Right atrium auricular region (tissue), 2 donors: ENCODE results near the gene SATB2. TPM values are rescaled to one million over a fixed set of nuclear protein-coding genes. Genes with fewer than 3 reads are reported as not detected.

Source experiments
- DNase-seq: peaks from one replicate; pipeline ENCODE4 v3.0.0-alpha.2; 2019; ENCODE audit warnings: low spot score
- H3K27ac ChIP-seq, 2 donors: fragments of 200-600 bp; sonication (generic); 1 replicate in 1 of 2; 2 replicates in 1 of 2; pipeline ENCODE4 v1.5.1; 2016 to 2019
- H3K27me3 ChIP-seq, 2 donors: fragments of 200-600 bp; sonication (generic); one replicate each; pipeline versions ENCODE4 v1.5.1 to v1.6.0; 2017 to 2019
- H3K36me3 ChIP-seq: fragments of 200-600 bp; sonication (generic); one replicate; pipeline ENCODE4 v1.5.1; 2016
- H3K4me1 ChIP-seq, 2 donors: fragments of 200-600 bp; sonication (generic); one replicate each; pipeline versions ENCODE4 v1.5.1 to v1.6.0; 2017 to 2019
- H3K4me3 ChIP-seq, 2 donors: fragments of 200-600 bp; sonication (generic); 1 replicate in 1 of 2; 2 replicates in 1 of 2; pipeline ENCODE4 v1.5.1; 2017 to 2019; ENCODE audit warnings: mild to moderate bottlenecking in 1 of 2, moderate library complexity in 1 of 2
- H3K9me3 ChIP-seq, 2 donors: fragments of 200-600 bp; sonication (generic); one replicate each; pipeline ENCODE4 v1.5.1; 2019
- total RNA-seq, 2 donors: library from RNA; depleted of rRNA; stranded (reverse); fragments of >200 nt; gene quantifications; one replicate each; pipeline ENCODE4 v1.1.0, GENCODE V29; 2016
- TF ChIP-seq, protein P1 (sequence below), 2 donors: fragments of 200-600 bp; sonication (generic); IDR thresholded peaks; one replicate each; pipeline ENCODE4 v1.5.1; 2019; ENCODE audit warnings: antibody characterized with exemption in 2 of 2

SATB2 gene
- total RNA-seq, 2 donors from 2014 or later = 1.0 to 1.2 TPM

DNA sequence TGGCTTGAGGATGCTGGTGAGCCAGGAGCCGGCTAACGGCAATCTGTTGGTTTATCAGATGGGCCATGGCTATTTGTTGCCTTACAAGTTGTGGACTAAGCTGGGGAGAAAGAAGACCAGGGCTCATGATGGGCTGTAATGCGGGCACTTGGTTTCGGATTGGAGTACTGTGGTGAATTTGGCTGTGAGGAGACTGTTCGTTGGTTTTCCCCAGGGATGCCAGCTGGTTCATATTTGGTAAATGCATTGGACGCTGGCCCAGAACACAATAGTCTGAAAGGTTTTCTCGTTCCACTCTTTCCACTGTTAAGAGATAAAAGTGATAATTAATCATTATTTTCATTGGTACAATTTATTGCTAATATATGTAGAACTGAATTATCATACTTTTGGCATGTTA, 108.9 kb downstream of the SATB2 start:
- DNase-seq = no peak
- Histone ChIP-seq H3K27ac (no peak overlapping the region), H3K4me3 (no peak overlapping the region), H3K36me3 (no peaks in the 10 kb centered on the region), H3K4me1 (no peaks in the 10 kb centered on the region), H3K9me3 (no peaks in the 10 kb centered on the region), H3K27me3 (no peaks in the 10 kb centered on the region)
- TF ChIP-seq, protein P1, sequence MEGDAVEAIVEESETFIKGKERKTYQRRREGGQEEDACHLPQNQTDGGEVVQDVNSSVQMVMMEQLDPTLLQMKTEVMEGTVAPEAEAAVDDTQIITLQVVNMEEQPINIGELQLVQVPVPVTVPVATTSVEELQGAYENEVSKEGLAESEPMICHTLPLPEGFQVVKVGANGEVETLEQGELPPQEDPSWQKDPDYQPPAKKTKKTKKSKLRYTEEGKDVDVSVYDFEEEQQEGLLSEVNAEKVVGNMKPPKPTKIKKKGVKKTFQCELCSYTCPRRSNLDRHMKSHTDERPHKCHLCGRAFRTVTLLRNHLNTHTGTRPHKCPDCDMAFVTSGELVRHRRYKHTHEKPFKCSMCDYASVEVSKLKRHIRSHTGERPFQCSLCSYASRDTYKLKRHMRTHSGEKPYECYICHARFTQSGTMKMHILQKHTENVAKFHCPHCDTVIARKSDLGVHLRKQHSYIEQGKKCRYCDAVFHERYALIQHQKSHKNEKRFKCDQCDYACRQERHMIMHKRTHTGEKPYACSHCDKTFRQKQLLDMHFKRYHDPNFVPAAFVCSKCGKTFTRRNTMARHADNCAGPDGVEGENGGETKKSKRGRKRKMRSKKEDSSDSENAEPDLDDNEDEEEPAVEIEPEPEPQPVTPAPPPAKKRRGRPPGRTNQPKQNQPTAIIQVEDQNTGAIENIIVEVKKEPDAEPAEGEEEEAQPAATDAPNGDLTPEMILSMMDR (IDR thresholded peaks at IDR 0.05) = no peak

DNA sequence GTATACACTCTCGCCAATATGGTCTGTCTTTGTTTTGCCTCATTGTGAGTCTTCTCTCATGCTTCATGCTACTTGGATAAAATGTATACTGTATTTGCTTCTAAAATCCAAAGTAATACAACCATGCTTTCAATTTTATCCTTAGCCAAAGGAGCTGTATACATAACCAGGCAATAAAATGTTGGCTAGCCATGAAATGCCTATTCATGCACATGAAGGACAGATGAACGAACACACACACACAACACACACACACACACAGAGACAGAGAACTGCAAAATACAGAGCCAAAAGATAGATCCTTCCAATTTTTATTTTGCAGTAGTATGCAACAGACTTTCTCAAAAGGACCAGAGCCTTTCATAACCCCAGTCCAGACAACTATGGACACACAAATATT, 113.7 kb downstream of the SATB2 start:
- no peak for DNase-seq
- Histone ChIP-seq H3K9me3 (no peaks in the 10 kb centered on the region), H3K27me3 (no peaks in the 10 kb centered on the region), H3K27ac (no peak overlapping the region), H3K4me3 (no peak overlapping the region), H3K4me1 (no peaks in the 10 kb centered on the region), H3K36me3 (no peaks in the 10 kb centered on the region)
- TF ChIP-seq, protein P1 (IDR thresholded peaks at IDR 0.05) = no peak

DNA sequence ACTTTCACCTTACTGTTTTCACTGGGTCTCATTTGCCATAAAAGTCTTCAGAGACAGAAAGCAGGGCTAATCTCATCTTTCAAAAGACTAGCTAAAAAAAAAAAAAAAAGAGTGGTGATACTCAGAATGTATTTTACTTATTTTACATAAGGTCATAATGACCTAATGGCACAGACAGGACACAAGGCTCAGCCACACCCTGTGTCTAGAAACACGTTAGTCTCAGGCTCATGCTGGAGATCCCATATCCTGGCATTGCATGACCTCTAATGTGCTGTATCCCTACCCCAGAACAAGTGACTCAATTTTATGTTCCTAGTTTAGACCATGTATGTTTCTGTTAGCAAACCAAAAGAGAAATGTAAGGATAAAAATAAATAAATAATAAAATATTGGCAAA, 115.4 kb downstream of the SATB2 start:
- TF ChIP-seq, protein P1 (IDR thresholded peaks at IDR 0.05) = no peak
- Histone ChIP-seq H3K27me3 (no peaks in the 10 kb centered on the region), H3K9me3 (no peaks in the 10 kb centered on the region), H3K4me3 (no peak overlapping the region), H3K36me3 (no peaks in the 10 kb centered on the region), H3K4me1 (no peaks in the 10 kb centered on the region), H3K27ac (no peak overlapping the region)
- no peak for DNase-seq

DNA sequence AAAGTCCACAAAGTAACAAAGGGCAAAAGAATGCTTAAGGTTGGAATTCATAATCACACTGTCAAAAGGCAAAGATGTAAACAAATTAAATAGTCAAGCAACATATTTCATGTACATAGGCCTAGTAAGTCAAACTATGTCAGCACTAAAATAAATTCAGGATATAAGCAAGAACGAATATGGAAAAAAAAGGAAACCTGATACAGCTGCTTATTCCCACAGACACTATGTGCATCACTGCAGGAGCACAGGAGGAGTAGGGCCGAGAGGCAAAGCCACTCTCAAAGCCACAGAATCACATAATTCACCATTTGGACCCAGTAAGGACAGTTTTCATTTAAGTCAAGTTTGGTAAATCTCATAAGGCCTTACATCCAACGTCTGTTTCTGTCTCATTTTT, 116.6 kb downstream of the SATB2 start:
- Histone ChIP-seq H3K4me1 (no peaks in the 10 kb centered on the region), H3K27ac (no peak overlapping the region), H3K4me3 (no peak overlapping the region), H3K9me3 (no peaks in the 10 kb centered on the region), H3K27me3 (no peaks in the 10 kb centered on the region), H3K36me3 (no peaks in the 10 kb centered on the region)
- TF ChIP-seq, protein P1 (IDR thresholded peaks at IDR 0.05) = no peak
- no peak for DNase-seq

DNA sequence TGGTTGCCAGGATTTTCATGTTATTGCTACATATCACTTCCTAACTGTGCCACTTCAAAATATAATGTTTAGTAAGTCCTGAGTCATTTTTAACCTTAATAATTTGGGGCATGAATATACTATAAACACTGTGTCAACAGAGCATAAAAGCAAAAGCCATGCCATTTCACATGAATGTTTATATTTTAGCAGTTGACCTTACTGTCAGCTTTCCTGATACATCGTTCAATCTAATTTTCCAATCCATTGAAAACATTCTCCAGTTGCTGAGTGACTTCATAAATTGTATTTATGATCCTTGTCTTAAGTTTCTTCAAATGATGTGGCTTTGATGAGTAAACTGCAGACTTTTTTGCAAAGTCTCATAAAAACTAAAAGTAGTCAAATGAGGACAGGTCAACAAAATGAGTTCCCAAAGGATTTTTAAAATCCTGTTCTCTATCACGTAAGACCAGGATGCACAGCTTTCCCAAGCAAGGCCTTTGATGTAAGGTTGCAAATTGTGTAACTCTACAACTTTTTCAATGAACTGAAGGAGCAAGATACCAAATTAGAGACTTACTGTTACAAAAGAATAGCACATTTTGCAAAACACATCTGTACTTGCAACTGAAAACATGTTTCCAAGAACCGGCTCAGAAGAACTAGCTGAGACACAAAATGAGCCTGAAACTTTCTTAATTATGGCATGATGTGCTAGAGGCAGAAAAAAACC, 117.7 kb downstream of the SATB2 start:
- DNase-seq = no peak
- H3K27ac ChIP-seq = no peak overlapping the region
- H3K4me1 ChIP-seq = no peaks in the 10 kb centered on the region
- H3K27me3 ChIP-seq = no peaks in the 10 kb centered on the region
- H3K4me3 ChIP-seq = no peak overlapping the region
- no peaks in the 10 kb centered on the region for H3K9me3 ChIP-seq
- TF ChIP-seq, protein P1 (IDR thresholded peaks at IDR 0.05) = no peak
- no peaks in the 10 kb centered on the region for H3K36me3 ChIP-seq

DNA sequence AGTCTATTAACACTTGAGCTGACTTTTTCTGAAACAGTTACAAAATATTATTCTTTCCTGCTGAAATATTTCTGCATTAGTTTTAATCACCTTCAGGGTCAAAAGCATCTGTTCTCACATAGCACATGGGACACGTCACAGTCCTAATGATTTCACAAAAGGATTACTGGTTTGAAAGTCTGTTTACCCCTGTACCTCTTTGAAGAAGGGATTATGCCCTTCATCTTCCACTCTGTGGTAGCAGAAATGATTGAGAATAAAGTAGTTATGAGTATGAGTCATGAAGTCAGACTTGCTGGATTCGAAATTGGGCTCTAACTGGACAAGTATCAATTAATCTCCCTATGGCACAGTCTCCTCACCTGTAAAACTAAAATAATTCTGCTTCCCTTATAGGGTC, 121.2 kb downstream of the SATB2 start:
- TF ChIP-seq, protein P1 (IDR thresholded peaks at IDR 0.05) = no peak

More for the DNA sequence above, 121.2 kb downstream of the SATB2 start:
- H3K4me1 ChIP-seq = no peaks in the 10 kb centered on the region
- H3K9me3 ChIP-seq = no peaks in the 10 kb centered on the region
- no peak overlapping the region for H3K4me3 ChIP-seq
- no peaks in the 10 kb centered on the region for H3K36me3 ChIP-seq
- H3K27ac ChIP-seq = no peak overlapping the region
- no peak for DNase-seq
- no peaks in the 10 kb centered on the region for H3K27me3 ChIP-seq
